A204.1 (cell line): Measurements from ENCODE around the gene PCSK5.
"Not testable (repeated sequence)": the region's sequence is repeated elsewhere in the genome, so short reads cannot be mapped to it uniquely, and the experiment has no call there.

Experiments used
- FAIRE-seq: peaks from 2 replicates; lab custom pipeline; 2012; peaks lifted over from hg19 to GRCh38; lab: Jason Lieb, UNC

Gene PCSK5

DNA sequence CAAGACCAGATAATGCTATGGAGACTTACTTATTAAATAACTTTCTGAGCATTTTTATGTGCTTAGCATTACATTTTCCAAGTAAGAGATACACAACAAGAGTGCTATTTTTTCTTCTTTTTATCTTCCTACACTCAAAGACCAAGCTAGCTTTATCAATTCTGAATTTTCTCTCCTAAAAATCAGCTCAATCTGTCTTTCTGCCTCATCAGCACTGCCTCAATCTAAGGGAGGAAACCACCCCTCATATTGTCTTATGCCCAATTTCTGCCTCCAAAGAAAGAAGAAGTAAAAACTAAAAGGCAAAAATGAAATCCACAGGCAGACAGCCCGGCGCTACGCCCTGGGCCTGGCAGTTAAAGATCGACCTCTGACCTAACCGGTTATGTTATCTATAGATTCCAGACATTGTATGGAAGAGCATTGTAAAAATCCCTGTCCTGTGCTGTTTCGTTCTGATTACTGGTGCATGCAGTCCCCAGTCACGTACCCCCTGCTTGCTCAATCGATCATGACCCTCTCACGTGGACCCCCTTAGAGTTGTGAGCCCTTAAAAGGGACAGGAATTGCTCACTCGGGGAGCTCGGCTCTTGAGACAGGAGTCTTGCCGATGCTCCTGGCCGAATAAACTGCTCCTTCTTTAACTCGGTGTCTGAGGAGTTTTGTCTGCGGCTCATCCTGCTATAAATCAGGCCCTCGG is 472.0 kb downstream of the PCSK5 start:
- not testable (repeated sequence) for FAIRE-seq

- no peak for FAIRE-seq
Measured at GRCh38 chr9:76363032-76363395, 472.5 kb downstream of the PCSK5 start.

DNA sequence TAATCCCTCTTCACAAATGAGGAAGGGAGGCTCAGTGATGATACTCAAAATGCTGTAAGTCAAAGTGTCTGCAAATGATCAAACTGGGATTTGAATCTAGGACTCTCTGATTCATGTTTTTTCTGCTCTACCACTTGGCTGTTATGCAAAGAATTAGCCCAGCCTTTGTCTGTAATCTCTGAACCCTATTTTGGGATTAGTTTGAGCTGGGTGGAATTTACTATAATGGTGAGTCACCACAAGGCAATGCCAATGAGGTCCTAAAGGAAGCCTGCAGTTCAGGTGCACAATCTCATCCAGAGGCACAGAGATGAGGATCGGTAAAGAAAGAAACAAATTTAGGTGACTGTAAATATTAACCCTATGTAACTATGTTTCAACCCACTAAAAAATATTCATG is 474.6 kb downstream of the PCSK5 start:
- no peak for FAIRE-seq

GRCh38 chr9:76366275-76366674 is 475.8 kb downstream of the PCSK5 start:
- FAIRE-seq: no peak

GRCh38 chr9:76369583-76369982 is 479.1 kb downstream of the PCSK5 start:
- no peak for FAIRE-seq

- FAIRE-seq: no peak
Measured at GRCh38 chr9:76370396-76371023, 480.0 kb downstream of the PCSK5 start.

DNA sequence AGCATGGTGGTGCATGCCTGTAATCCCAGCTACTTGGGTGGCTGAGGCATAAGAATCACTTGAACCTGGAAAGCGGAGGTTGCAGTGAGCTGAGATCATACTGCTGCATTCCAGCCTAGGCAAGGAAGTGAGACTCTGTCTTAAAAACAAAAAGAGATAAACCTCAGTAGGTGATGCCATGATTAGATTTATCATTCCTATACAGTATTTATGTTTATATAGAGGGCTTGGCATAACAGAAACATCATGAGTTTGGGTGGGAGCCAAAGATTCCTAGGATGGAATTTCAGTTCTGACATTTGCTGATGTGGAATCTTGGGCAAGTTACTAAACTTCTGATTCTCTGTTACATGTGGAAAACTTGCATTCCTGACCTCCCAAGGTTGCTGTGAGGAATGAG is 481.4 kb downstream of the PCSK5 start:
- FAIRE-seq: no peak

GRCh38 chr9:76372336-76372735 is 481.9 kb downstream of the PCSK5 start:
- FAIRE-seq: no peak

GRCh38 chr9:76373173-76373783 is 482.8 kb downstream of the PCSK5 start:
- no peak for FAIRE-seq

GRCh38 chr9:76373784-76374474 is 483.5 kb downstream of the PCSK5 start:
- FAIRE-seq: no peak

DNA sequence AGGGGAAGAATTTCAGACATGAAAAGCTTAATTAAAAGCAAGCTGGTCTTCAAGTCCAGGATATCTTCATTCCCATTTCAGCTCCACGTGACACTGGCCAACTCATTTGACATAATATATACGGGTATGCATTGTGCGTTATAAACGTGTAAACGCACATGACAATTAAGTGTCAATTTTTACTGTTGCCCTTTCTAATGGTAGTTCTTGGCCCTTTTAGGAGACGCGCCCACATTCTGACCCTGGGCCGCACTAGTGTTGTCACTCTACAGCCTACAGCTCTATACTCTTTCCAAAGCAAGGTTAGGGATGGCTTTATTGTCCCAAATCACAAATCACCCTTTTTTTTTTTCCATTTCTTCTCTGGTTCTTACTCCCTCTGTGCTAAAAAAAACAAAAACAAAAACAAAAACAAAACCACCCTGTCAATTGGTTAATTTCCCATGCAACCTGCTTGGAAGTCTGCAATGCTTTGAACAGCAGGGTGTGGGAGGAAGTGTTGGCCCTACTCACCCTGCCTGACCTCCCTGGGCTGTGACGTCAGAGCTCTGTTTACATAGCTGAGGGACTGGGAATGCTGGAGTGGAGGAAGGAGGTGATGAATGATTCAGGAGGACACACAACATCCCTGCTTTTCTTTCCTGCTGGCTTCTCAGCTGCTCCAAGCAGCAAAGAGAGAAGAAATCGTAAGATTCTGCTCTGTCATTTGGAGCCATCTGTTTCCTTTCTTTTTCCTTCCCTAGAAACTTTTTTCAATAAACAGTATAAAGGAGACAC is 484.5 kb downstream of the PCSK5 start:
- FAIRE-seq: no peak

DNA sequence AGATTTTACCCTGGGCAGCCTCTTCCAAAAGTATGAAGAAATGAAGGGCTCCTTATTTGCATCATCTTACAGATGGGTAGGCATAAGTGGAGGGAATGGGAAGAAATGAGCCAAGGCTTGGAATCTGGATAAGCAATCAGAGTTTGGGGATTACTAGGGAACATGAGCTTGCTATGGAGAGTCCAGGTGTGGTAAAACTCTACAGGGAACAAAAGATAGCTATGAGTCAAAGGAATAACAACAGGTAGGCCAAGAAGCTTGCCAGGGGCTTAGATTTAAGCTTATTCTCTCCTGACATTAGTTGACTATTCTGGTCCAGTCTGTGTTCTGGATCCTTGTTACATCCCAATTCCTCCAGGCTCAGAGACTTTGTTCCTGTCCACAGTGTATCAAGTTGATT is 487.3 kb downstream of the PCSK5 start:
- FAIRE-seq: no peak

GRCh38 chr9:76378367-76379073 is 488.0 kb downstream of the PCSK5 start:
- FAIRE-seq: no peak

GRCh38 chr9:76379494-76379893 is 489.0 kb downstream of the PCSK5 start:
- no peak for FAIRE-seq

DNA sequence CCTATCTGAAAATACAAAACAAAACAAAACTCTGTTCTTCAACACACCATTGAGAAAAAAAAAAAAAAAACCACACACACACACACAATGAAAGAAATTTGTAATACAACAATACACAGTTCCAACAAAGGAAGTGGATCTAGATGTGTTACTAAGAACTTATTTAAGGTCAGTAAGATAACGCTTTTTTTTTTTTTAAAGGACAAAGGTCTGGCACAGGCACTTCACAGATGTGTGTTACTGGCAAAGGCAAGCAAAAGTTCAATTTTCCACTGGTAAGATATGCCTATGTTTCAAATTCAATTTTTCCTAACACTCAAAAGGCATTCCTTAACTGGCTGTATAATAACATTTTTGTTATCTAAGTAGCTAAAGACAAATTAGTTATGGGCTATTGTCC is 500.2 kb downstream of the PCSK5 start:
- FAIRE-seq: no peak

GRCh38 chr9:76394195-76394959 is 503.9 kb downstream of the PCSK5 start, which contains the start of gene RFK:
RFK (minus strand) TSS chr9:76394426; CDS start chr9:76394171, 255 bp downstream.
- no peak for FAIRE-seq

DNA sequence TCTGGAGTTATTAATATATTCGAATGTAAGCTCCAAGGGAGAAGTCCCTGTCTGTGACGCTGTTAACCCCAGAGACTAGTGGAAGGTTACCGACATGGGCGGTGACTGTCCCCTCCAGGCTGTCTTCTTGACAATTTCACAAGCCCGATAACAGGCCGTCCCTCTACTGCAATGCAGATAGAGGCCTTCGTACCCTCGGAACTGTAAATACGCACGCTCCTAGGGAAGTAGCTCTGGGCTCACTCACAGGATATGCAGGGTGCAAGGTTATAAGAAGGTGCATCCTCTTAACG is 504.4 kb downstream of the PCSK5 start:
- no peak for FAIRE-seq

DNA sequence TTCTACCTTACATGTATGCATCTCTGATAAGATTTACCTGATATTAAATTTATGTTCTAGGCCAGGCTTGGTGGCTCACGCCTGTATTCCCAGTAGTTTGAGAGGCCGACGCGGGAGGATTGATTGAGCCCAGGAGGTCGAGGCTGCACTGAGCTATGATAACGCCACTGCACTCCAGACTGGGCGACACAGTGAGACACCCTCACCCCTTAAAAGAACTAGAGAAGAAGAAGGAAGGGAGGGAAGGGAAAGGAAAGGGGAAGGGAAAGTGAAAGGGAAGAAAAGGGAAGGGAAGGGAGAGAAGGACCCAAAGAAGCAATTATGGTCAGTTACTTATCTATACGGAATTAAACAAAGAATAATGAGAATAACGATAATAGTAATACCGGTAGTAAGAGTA is 504.9 kb downstream of the PCSK5 start:
- FAIRE-seq: no peak

GRCh38 chr9:76396144-76396543 is 505.7 kb downstream of the PCSK5 start:
- FAIRE-seq: no peak

DNA sequence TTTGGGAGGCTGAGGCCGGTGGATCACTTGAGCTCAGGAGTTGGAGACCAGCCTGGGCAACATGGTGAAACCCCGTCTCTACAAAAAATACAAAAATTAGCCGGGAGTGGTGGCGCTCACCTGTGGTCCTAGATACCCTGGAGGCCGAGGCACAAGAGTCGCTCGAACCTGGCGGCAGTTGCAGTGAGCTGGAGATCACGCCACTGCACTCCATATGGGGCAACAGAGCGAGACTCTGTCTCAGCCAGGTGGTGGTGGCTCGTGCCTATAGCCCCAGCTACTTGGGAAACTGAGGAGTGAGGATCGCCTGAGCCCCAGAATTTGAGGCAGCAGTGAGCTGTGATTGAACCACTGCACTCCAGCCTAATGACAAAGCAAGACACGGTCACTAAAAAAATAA is 506.1 kb downstream of the PCSK5 start:
- no peak for FAIRE-seq

GRCh38 chr9:76399856-76400255 is 509.4 kb downstream of the PCSK5 start:
- no peak for FAIRE-seq
